Measurements from ENCODE around the gene SFT2D1.

The SFT2D1 gene

DNA sequence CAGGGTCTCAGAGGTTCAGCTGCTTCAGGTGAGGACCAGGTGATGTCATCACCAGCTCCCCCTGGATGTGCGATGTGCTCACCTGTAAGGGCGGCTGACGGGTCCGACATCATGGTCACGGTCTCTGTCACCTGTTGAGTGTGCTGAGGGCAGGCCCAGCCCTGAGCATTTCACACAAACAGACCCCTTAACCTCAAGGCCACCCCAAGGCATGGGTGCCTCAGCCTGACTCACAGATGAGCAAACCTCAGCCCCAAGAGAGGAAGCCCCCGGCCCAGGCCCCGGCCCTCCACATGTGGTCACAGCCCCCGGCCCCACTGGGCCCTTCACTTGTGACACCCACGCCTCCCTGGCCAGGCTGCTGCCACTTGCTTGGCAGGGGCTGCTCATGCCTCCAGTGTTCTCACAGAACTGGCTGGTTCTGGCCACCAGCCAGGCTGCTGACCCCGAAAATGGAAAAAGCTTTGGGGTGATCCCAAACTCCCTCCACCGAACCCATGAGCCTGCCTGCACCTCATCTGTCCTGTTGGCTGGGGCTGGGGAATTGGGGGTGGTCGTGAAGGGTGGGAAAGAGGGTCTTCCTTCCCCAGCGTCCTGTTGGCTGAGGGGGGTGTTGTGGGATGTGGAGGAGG lies 67.5 kb downstream of the SFT2D1 start:
- DNase-seq = no peak

DNA sequence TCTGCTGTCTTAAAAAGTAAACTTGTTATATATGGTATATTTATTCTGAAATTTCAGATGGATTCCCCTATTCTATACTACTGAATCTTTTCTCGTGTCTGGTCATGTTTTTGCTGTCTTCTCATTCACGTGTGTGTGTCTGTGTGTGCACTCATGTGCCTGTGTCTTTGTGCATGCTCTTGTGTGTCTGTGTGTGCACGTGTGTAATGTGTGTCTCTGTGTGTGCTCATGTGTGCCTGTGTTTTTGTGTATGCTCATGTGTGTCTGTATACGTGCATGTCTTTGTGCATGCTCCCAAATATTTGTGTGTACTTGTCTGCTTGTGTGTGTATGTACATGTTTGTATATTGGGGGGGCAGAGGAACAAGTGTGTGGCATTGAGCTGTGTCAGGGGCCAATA lies 68.2 kb downstream of the SFT2D1 start:
- no peak for DNase-seq

DNA sequence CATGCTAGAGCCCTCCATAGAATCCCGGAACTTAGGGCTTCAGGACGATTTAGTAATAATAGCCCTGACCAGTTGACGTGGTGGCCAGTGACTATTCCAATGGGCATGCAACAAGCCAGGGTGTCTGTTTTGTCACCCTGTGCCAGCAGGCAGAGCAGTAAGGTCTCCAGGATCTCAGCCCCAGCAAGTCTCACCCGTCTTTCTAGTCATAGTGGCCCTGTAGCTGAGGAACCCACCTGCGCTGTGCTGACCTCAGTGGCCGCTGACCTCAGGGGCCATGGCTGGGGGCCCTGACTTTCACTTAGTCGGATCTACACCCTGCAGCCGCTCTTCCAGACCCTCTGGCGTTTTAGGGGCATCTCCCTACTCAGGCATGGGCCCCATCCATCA lies 71.0 kb downstream of the SFT2D1 start:
- DNase-seq = no peak

DNA sequence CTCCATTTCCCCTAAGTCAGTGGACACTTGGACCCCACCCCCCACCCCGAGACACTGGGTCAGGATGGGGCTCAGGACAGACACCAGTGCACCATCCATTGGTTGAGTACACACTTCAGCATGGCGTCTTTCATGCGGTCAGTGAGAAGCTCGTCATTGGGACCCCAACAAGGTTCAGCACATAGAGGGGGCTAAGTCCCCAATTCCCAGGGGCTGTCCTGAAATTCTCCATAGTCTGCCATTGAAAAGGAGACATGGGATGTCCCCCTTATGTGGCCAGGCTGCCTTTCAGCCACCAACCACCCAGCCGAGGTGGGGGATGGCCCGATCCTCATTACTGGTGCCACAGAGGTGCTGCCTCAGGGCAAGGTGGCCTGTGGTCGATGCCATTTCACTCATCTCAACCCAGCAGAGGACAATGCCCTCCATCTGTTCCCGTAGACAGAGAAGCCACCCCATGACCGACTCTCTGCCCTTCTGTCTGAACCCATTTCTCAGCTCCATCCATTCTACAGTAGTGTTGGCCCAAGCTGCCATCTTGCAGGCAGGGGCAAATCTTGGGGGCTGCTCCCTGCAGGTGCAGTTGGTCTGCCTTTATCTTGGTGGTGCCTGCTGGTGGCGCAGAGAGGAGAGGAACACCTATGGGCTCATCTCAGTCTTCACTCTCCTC lies 71.5 kb downstream of the SFT2D1 start:
- DNase-seq = no peak

Measured in activated CD8-positive, alpha-beta memory T cell treated with anti-CD3 and anti-CD28 coated beads, Interleukin-2, amount 50 U/mL, for 4 hours (primary cell).